Measurements from ENCODE around the gene EIF3L. TPM values are rescaled to one million over a fixed set of nuclear protein-coding genes. Genes with fewer than 3 reads are reported as not detected.

The EIF3L gene
- total and polyA plus RNA-seq, 12 donors, result 188 to 642 (median 396) TPM

DNA sequence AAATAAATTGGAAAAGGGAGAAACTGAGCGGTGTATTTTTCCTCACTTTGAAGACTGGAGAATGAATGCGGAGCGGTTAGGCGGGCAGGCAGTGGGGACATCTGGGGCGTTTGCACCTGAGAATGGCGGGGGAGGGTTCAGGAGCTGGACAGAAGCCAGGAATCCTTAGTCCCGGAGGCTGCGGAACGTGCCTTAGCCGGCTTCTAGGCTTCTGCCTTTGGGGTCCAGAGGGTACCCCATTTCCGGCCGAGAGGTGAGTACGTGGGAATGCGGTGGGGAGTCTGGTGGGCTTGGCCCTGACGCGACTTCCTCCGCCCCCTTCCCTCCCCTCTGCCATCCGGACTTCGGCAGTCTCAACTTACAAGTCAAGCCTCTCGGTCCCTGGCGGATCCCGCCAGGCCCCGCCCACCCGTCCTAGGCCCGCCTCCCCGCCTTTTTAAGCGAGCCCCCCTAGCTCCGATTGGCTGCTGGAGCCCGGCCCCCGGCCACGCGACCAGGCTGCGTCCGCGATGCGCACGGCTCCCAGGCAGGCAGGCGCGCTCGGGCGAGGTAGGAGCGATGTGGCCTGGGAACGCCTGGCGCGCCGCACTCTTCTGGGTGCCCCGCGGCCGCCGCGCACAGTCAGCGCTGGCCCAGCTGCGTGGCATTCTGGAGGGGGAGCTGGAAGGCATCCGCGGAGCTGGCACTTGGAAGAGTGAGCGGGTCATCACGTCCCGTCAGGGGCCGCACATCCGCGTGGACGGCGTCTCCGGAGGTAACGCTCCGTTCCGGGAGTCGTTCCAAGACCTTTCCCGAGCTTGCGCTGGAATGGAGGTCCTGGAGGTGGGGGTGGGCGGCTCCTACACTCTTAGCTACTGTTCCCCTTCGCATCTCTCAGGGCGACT lies 41.6 kb upstream of the EIF3L start, which contains the start of gene GCAT:
Gene GCAT, plus strand, starts transcription at position 525 of the 884 bp plus-strand sequence. Its CDS starts 34 bp downstream, at position 559.
- no peaks in the 10 kb centered on the region for H3K36me3 ChIP-seq (replicated peaks in 1 of 2)
- H3K27me3 ChIP-seq, result no peaks in the 10 kb centered on the region
- peak; percentile 96 to 98 (median 96) for DNase-seq
- peak within 1 kb of the TSS in 2 of 4 donors; percentile 38 to 60 for H3K4me3 ChIP-seq
- intact Hi-C loops (cut with DNase I), result no loop called here
- no peaks in the 10 kb centered on the region for H3K9me3 ChIP-seq (replicated peaks in 1 of 3)
- H3K4me1 ChIP-seq (replicated peaks in 1 of 2), result peaks cover 33 to 47% of the 10 kb centered on the region in 2 donors
- WGBS, 4 donors, result 0 to 1% (median 1%) methylated on average over 12 to 73 of the region's 73 CpGs
- H3K27ac ChIP-seq, result peak within 1 kb of the TSS in 4 of 5 donors; percentile 49 to 81 (median 64)
- peak; percentile 44 to 85 for TF ChIP-seq POLR2A (IDR thresholded peaks at IDR 0.05)
- TF ChIP-seq, protein P1, sequence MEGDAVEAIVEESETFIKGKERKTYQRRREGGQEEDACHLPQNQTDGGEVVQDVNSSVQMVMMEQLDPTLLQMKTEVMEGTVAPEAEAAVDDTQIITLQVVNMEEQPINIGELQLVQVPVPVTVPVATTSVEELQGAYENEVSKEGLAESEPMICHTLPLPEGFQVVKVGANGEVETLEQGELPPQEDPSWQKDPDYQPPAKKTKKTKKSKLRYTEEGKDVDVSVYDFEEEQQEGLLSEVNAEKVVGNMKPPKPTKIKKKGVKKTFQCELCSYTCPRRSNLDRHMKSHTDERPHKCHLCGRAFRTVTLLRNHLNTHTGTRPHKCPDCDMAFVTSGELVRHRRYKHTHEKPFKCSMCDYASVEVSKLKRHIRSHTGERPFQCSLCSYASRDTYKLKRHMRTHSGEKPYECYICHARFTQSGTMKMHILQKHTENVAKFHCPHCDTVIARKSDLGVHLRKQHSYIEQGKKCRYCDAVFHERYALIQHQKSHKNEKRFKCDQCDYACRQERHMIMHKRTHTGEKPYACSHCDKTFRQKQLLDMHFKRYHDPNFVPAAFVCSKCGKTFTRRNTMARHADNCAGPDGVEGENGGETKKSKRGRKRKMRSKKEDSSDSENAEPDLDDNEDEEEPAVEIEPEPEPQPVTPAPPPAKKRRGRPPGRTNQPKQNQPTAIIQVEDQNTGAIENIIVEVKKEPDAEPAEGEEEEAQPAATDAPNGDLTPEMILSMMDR (IDR thresholded peaks at IDR 0.05), result no peak

DNA sequence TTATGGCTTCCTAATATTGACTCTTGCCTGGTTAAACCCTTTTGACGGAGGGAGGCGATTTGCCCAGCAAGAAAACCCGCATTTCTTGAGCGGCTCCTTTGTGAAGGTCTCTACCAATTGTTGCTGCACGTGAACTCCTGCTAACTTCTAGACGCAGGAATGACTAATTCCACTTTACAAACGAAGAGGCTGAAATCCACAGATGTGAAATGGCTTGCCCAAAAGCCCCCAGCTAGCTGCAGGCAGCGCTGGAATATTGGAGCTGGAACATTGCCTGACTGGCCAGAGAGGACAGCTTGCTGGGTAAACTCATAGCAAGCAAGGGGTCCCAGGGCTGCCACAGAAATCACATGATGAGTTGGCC lies 40.9 kb upstream of the EIF3L start:
- intact Hi-C loops (cut with DNase I), result no loop called here
- peak in 1 of 7 donors; percentile 43 for DNase-seq
- Histone ChIP-seq H3K36me3 (replicated peaks in 1 of 2) (no peaks in the 10 kb centered on the region), H3K4me1 (replicated peaks in 1 of 2) (peaks cover 29 to 41% of the 10 kb centered on the region in 2 donors), H3K9me3 (replicated peaks in 1 of 3) (no peaks in the 10 kb centered on the region), H3K27me3 (no peaks in the 10 kb centered on the region), H3K27ac (peak overlapping the region in 4 of 5 donors; percentile 49 to 81 (median 64)), H3K4me3 (peak overlapping the region in 2 of 4 donors; percentile 38 to 60)
- 2 to 4% (median 4%) methylated on average over 7 to 8 of the region's 8 CpGs for WGBS, 4 donors
- TF ChIP-seq, protein P1 (IDR thresholded peaks at IDR 0.05), result no peak
- TF ChIP-seq POLR2A (IDR thresholded peaks at IDR 0.05), result peak in 1 of 2 donors; percentile 3

DNA sequence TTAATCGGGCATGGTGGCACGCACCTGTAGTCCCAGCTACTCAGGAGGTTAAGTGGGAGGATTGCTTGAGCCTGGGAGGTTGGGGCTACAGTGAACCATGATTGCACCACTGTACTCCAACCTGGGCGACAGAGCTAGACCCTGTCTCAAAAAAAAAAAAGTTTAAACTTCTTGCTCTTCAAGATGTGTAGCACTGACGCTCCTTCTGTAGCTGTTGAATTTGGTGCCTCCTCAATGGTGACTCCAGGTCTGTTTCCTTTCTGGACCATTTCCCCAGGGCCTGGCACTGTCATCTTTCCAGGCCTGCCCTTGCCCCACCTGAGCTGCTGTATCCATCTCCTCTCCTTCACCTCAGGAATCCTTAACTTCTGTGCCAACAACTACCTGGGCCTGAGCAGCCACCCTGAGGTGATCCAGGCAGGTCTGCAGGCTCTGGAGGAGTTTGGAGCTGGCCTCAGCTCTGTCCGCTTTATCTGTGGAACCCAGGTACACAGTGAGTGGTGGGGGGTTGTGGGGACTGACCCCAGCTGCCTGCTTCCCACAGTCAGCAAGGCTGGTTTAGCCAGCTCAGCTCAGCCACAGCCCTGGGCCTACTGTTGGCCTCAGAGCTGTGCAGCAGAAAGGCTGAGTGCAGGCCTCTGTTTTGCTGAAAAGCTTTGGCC lies 39.4 kb upstream of the EIF3L start:
- Histone ChIP-seq H3K27ac (no peak overlapping the region), H3K4me1 (replicated peaks in 1 of 2) (peaks cover 29 to 33% of the 10 kb centered on the region in 2 donors), H3K9me3 (replicated peaks in 1 of 3) (no peaks in the 10 kb centered on the region), H3K36me3 (replicated peaks in 1 of 2) (no peaks in the 10 kb centered on the region), H3K27me3 (no peaks in the 10 kb centered on the region), H3K4me3 (no peak overlapping the region)
- intact Hi-C loops (cut with DNase I), result loop anchor here in 1 of 2 donors (10.0 kb wide), 2 partner anchors 125 to 155 kb away; no protein-coding TSS in a partner anchor
- no peak for TF ChIP-seq POLR2A (IDR thresholded peaks at IDR 0.05)
- TF ChIP-seq, protein P1 (IDR thresholded peaks at IDR 0.05), result no peak
- WGBS, 4 donors, result 89 to 95% (median 94%) methylated on average over 5 of the region's 5 CpGs
- DNase-seq, result no peak

DNA sequence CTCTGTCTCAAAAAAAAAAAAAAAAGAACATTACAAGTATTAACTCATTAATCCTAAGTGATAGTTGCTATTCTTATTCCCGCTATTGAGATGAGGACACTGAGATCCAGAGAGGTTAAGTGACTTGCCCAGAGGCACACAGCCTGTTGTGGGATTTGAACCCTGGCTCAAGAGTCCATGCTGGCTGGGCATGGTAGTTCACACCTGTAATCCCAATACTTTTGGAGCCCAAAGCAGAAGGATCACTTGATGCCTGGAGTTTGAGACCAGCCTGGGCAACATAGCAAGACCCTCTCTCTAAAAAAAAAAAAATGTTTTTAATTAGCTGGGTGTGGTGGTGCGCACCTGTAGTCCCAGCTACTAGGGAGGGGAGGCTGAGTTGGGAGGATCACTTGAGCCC lies 37.4 kb upstream of the EIF3L start:
- TF ChIP-seq, protein P1 (IDR thresholded peaks at IDR 0.05), result no peak
- no peak for TF ChIP-seq POLR2A (IDR thresholded peaks at IDR 0.05)
- peaks cover 13 to 18% of the 10 kb centered on the region in 2 donors for H3K4me1 ChIP-seq (replicated peaks in 1 of 2)
- WGBS, 4 donors, result 93 to 95% (median 94%) methylated on average over 2 of the region's 2 CpGs
- H3K4me3 ChIP-seq, result no peak overlapping the region
- DNase-seq, result no peak
- no peak overlapping the region for H3K27ac ChIP-seq
- H3K36me3 ChIP-seq (replicated peaks in 1 of 2), result peaks cover 0 to 6% of the 10 kb centered on the region in 2 donors
- no peaks in the 10 kb centered on the region for H3K9me3 ChIP-seq (replicated peaks in 1 of 3)
- intact Hi-C loops (cut with DNase I), result loop anchor here in 1 of 2 donors (10.0 kb wide), 2 partner anchors 123 to 153 kb away; no protein-coding TSS in a partner anchor
- no peaks in the 10 kb centered on the region for H3K27me3 ChIP-seq

All from adrenal gland (tissue), 12 donors.